Glomerular endothelial cell (primary cell): Measurements from ENCODE around the gene RUBCN. TPM values are rescaled to one million over a fixed set of nuclear protein-coding genes. Genes with fewer than 3 reads are reported as not detected.
"Not testable (repeated sequence)": the region's sequence is repeated elsewhere in the genome, so short reads cannot be mapped to it uniquely, and the experiment has no call there.

Experiments used
- DNase-seq: peaks from one replicate; pipeline ENCODE4 v3.0.0-alpha.2; 2011; ENCODE audit warnings: low read depth, low spot score; ENCODE audit errors: extremely low read depth
- total RNA-seq: library from RNA; depleted of rRNA; stranded (reverse); fragments of >200 nt; gene quantifications from 2 replicates; pipeline ENCODE4 v1.2.3, GENCODE V29; 2015

Gene RUBCN
- total RNA-seq, 1 donor from 2014 or later, result 53.6 TPM

DNA sequence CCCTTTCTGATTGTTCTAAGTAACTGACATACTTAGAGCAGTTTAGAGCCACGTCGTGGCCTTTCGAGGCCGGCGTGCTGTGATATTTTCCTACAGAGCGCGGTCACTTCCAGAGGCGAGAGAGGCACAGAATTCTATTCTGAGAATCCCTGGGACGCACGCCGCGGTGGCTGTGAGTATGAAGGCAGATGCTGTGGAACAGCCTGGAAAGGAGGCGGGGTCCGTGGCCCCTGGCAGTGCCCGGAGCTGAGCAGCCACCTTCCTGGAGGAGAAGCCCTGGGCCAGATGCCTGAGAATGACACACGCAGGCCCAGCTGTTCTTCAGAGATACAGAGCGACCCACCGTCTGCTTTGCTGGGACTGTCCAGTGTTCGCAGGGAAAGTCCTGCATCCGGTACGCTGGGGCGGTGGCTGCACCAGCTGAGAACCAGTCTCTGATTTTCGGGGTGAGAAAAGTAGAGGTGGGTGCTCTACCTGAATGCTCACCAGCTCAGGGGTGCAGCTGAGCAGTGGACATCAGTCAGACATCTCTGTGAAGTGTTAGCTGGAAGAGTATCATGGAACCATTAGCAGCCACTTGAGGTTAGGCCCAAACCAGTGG is 75.4 kb downstream of the RUBCN start:
- DNase-seq, result not testable (repeated sequence)

DNA sequence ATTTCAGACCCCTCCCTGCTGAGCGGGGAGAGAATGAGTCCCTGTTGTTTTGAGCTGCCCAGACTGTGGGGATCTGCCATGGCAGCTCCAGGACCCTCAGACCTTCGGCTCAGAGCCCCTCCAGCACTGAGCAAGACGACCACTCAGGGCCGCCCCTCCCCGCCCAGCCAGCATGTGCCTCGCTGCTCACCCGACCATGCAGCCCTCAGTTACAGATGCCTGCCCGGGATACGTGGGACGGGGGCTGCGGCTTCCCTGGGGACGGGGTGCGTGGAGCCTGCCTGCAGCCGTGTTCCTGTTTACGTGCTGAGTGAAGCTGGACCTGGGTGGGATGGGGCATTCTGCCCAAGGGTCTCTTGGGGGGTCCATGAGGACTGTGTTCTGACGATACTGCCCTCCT is 77.0 kb downstream of the RUBCN start:
- DNase-seq, result not testable (repeated sequence)

DNA sequence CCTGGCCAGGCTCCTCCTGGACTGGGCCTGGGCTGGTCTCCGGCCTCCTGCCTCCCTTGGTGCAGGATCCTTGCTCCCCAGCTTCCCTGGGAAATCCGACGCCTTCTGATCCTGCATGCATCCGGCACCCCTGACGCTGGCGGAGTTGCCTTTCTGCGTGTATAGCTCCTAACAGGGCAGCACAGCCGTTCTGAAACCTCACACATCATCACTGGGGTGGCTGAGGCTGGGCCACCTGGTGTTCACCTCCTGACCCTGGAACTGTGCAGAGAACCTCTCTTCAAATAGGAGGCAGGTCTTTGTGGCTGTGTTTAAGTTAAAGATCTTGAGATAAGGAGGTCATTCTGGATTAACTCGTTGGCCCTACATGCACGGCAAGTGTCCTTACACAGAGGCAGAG is 77.6 kb downstream of the RUBCN start:
- DNase-seq, result not testable (repeated sequence)

DNA sequence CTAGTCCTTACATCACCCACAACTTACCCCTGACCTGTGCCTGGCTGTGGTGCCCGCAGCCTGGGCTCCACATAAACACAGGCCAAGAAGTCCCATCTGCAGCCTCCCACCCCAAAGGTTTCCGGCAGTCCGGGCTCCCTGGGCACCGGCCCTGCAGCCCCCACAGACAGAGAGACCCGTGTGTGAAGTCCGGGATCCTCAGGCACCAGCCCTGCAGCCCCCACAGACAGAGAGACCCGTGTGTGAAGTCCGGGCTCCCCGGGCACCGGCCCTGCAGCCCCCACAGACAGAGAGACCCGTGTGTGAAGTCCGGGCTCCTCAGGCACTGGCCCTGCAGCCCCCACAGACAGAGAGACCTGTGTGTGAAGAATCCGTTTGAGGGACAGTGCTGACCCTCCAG is 78.0 kb downstream of the RUBCN start:
- DNase-seq, result not testable (repeated sequence)

DNA sequence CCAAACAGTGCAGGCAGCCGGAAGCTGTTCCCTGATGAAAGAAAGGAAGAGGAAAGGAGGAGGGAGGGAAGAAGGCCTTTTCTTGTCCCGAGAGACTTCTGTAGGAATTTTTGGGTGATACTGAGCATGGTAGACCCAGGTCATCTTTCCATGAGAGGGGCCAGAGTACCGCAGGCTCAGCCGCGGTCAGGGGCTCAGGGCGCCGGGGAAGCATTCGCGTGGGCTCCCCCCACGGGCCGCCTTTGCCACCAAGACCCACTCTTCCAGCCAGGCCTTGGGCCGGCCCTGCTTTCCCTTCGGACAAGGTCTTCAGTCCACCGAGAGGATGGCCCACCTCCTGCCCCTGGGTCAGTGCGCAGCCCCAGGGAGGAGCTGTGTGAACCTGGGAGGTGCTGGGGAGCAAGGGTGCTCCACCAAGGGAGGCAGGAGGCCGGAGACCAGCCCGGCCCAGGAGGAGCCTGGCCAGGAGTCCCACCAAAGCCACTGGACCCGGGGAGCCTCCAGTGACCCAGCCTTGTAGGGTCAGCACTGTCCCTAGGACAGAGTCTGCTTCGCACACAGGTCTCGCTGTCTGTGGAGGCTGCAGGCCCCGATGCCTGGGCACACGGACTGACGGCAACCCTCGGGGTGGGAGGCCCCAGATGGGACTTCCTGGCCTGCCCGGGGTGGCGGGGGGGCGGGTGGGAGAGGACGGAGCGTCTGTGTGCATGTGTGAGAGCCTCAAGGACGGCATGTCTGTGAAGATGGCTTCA is 79.0 kb downstream of the RUBCN start:
- DNase-seq, result not testable (repeated sequence)

DNA sequence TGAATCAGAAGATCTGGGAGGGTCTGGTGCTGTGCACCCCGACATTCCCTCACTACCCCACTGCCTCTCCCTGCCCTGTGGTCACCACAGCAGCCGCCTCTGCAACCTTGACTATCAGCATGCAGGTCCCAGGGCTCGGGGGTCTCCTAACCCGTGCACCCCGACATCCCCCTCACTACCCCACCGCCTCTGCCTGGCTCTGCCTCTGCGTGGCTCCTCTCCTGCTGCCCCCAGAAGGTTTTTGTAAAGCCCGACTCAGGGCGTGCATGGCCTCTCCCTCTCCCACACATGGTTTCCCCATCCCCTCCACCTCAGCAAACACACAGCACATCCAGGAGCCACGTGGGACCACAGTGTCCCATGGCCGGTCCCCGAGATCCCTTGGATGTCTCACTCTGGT is 79.7 kb downstream of the RUBCN start:
- not testable (repeated sequence) for DNase-seq

DNA sequence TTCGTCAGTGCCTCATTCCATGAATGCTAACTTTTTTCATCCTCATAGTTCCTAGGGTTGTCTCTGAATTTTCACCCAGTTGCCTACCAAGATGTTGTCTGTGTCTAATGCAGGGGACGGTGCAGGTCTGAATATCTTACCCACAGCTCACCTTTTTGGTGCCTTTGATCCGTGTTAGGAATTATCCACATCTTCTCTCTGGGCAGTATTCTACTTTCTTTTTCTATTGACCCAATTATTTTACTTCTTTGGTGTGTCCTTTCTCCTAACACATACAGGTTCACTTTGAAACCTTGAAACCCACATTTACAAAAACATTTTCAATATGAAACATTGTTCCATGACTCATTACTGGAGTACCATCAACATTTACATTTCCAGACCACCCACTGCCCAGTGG is 80.6 kb downstream of the RUBCN start:
- not testable (repeated sequence) for DNase-seq

DNA sequence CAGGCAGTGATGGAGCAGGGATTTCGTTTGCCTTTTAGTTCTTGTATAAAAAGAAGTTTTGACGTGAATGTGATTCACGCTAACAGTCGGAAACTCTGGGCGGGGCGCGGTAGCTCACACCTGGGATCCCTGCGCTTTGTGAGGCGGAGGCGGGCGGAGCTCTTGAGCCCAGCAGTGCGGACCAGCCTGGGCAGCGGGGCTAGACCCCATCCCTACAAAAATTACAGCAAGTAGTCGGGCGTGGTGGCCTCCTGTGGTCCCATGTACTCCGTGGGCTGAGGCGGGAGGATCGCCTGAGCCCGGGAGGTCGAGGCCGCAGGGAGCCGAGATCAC is 81.7 kb downstream of the RUBCN start:
- DNase-seq, result not testable (repeated sequence)

DNA sequence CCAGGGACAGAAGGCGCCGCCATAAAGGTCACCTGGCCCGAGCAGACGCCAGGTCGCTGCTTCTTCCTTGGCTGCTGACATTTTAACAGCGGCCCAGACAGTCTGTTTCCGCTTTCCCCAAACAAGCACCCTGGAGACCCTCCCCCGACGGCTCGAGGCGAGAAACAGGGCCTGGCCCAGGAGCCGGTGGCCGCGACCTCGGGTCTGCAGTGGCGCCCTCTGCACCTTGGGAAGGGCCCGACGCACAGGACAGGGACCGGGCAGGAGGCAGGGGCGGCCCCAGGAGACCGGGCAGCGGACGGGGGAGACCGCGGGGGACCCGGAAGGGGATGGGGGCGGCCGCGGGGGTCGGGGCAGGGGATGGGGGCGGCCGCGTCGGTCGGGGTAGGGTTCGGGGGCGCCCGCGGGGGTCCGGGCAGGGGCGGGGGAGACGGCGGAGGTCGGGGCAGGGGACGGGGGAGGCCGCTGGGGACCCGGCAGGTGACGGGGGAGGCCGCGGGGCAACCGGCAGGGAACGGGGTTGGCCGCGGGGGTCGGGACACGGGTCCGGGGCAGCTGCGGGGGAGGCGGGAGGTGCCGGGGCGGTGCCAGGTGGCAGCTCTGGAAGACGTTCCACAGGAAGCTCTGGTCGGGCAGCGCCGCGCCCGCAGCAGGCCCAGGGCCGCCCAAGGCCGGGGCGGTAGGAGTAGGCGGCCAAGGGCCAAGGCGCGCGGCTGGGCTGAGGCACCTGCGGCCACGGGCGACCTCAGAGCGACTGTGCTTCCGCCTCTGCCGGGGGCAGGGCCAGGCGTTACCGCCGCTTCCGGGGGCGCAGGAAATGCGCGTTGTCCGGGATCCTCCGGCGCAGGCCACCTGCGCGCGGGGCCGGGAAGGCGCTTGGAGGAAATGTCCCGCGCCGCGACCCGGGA is 82.4 kb downstream of the RUBCN start:
- DNase-seq, result not testable (repeated sequence)

DNA sequence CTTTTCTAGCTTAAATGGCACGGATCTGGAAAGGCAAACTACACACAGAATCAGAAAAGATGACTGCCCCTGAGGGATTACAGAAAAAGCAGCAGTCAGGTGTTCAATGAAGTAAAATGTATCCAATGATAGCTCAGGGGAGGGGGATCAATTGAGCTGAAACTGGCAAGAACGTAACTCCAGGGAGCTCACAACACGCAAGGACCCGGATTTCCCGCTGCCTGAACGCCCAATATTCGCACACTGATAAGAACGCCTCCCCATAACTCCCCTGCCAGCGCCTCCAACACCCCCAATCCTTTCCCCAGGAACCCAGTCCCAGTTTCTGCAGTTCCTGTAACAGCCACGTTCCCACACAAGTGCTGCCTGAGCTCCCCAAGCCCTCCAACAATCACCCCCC is 83.8 kb downstream of the RUBCN start:
- not testable (repeated sequence) for DNase-seq

DNA sequence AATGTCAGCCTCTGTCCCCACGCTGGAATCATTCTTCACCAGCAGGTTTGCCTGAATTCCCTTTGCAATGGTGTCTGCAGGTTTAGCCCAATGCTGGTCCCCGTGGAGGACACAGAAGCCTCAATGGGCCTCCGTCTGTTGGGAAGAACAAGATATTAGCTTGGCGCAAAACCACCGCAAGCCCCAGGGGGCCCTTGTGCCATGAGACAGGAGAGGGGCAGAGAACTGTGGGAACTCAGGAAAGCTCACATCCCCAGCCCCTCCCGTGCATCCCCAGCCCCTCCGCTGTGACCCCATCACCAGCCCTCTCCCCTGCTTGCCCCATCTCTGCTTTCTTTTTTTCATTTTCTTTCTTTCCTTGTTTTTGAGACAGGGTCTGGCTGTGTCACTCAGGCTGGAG is 89.1 kb downstream of the RUBCN start:
- not testable (repeated sequence) for DNase-seq

DNA sequence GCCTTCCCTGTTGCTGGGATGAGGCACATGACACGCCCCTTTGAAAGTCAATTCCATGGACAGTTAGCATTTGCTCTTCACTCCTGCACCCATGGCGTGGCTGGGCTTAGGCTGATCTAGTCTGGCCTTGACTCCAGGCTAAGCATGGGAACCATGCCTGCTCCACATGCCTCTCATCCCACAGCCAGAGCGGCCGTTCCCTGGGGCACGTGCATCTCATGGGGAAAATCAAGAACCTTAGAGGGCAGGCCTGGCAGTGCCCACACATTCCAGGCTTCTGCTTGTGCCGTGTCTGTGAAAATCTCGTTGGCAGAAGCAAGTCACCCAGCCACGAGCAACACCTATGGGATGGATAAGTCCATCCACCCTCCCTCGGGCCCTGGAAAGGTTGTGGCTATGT is 89.5 kb downstream of the RUBCN start:
- not testable (repeated sequence) for DNase-seq

DNA sequence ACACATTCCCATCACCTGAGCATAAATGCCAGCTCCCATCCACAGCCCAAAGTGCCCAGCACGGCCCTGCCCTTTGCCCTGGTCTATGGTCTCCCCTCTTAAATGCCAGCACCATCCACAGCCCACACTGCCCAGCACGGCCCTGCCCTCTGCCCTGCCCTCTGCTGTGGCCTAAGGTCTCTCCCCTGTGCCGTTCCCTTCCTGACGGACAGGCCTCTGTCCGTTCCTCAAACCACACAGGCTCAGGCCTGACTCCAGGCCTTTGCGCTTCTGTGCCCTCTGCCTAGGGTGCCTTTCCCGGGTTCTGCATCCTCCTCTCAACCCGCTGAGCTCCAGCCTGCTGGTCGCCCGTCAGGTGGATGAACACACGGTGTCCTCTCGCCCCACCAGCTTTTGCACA is 90.4 kb downstream of the RUBCN start:
- DNase-seq, result not testable (repeated sequence)

DNA sequence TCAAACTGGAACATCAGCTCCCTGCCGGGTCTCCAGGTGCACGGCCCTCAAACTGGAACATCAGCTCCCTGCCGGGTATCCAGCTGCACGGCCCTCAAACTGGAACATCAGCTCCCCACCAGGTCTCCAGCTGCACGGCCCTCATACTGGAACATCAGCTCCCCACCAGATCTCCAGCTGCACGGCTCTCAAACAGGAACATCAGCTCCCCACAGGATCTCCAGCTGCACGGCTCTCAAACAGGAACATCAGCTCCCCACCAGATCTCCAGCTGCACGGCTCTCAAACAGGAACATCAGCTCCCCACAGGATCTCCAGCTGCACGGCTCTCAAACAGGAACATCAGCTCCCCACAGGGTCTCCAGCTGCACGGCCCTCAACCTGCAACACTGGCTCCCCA is 99.1 kb downstream of the RUBCN start:
- not testable (repeated sequence) for DNase-seq

DNA sequence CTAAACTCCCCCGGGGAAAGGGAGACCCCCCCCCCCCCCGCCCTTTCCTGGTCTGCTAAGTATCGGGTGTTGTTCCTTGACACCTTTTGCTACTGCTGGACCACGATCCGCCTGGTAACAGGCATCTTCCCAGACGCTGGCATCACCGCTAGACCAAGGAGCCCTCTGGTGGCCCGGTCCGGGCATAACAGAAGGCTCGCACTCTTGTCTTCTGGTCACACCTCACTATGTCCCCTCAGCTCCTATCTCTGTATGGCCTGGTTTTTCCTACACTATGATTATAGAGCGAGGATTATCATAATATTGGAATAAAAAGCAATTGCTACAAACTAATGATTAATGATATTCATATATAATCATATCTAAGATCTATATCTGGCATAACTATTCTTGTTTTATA is 104.7 kb downstream of the RUBCN start:
- not testable (repeated sequence) for DNase-seq

DNA sequence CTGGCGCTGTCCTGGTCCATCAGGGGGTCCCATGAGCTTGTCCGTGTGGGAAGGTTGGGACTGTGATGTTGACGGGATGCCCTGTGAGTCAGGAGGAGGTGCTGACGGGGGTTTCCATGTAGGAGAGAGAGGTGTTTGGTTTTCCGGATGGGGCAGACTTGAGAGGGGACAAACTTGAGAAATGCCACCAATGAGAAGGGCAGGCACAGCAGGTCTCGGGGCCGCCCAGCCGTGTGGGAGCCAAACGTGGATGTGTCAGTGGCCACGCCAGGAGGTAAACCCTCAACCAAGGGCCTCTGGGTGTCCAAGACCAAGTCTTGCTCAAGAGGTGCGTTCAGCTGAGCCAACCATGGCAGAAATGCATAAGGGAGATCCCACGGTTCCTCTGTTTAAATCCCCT is 105.9 kb downstream of the RUBCN start:
- DNase-seq, result not testable (repeated sequence)

DNA sequence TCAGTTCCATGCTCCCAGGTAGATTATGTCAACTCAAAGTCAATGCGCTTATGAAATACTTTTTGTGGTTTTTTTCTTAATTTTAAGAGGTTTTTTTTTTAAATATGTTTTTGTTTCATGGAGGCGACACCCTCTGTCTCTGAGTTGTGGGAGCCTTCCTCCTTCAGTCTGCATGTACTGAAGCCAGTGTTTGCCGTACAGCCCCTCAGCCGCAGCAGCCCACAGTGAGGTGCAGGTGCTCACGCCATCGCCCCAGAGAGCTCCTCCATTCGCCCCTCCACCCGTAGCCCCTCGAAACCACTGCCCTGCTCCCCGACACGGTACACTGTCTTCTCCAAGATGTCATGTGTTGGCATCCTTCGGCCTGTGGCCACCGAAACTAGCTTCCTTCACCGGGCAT is 107.4 kb downstream of the RUBCN start:
- DNase-seq, result not testable (repeated sequence)

DNA sequence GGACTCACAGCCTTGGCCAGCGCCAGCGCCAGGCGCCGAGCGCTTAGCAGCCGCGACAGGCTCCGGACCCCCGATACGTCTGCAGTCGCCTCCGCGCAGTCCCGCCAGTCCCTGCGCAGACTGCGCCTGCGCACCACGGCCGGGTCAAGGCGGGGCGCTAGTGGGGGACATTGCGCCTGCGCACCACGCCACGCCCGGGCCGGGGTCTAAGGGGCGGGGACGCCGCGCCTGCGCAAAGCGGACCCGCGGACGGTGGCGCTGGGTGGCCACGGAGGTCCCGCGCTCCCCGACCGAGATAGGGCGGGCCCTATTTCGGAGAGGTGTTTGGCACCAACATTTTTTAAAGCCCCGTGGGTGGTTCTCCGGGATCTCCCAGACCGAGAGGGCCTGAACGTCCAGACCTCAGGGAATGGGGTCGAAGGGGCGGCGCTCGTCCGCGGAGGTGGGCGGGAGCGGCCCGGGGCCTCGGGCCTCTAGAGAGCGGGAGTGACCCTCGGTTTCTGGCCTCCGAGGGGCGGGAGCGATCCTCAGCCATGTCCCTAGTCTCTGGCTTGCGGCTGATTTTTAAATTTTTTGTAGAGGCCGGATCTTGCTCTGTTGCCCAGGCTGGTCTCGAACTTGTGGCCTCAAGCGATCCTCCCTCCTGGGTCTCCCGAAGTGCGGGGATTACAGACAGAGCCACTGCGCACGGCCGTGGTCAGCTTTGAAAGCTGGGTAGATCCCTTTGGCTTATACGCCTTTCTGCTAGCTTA is 108.8 kb downstream of the RUBCN start:
- DNase-seq, result not testable (repeated sequence)

DNA sequence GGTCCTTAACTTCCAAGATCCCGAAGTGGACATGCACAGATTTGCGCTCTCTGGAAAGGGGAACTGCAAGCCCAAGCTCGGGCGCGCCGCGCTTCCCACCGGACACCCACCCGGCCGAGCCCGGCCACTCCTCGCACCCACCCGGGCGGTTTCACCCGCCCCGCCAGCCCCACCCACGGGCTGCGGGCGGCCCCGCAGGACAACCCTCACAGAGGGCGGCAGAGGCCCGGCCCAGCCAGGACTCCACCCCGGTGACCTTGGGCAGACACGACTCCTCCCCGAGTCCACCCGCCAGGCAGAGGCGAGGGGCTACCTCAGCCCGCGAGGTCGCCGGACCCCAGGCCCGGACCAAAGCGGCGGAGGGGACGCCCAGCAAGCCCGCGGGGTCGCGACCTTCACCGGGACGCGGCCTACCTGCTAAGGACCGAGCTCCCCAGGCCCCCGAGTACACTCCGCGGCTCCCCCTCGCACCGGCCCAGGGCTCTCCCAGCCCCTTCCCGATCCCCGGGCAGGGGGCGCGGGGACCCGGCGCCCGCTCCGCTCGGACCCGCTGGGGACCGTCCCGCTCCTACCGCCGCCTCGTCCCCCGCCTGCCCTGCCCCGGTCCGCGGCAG is 109.4 kb downstream of the RUBCN start:
- DNase-seq, result not testable (repeated sequence)
